Transverse colon (tissue), 3 donors: ENCODE data around the gene SLC5A9.

Source experiments
- EP300 ChIP-seq: sonication (generic); formaldehyde crosslinking; IDR thresholded peaks from one replicate; pipeline ENCODE4 v1.6.1; 2017; ENCODE audit warnings: antibody characterized with exemption, low read depth
- POLR2A ChIP-seq: fragments of 450-650 bp; IDR thresholded peaks from one replicate; pipeline ENCODE4 v1.6.1; 2016; ENCODE audit warnings: antibody characterized with exemption, mild to moderate bottlenecking, moderate library complexity
- POLR2AphosphoS5 ChIP-seq, 3 donors: sonication (generic); formaldehyde crosslinking; IDR thresholded peaks; one replicate each; pipeline ENCODE4 v1.6.1; 2016; ENCODE audit warnings: antibody characterized with exemption in 3 of 3

- no peak for TF ChIP-seq POLR2A
- TF ChIP-seq EP300, result no peak
- no peak for TF ChIP-seq POLR2AphosphoS5 (IDR thresholded peaks at IDR 0.05)
Measured at GRCh38 chr1:48196237-48196636, 26.3 kb upstream of the SLC5A9 start.
